Vagina (tissue), 2 donors: ENCODE data around the gene SEMA4C. TPM values are rescaled to one million over a fixed set of nuclear protein-coding genes. Genes with fewer than 3 reads are reported as not detected.

Experiments
- DNase-seq, 2 donors: peaks; one replicate each; pipeline ENCODE4 v3.0.0-alpha.2; 2017; ENCODE audit errors: extremely low spot score in 2 of 2
- H3K27ac ChIP-seq: fragments of 200-600 bp; sonication (generic); one replicate; pipeline ENCODE4 v1.5.1; 2019
- H3K27me3 ChIP-seq: fragments of 200-600 bp; sonication (generic); one replicate; pipeline ENCODE4 v1.5.1; 2019
- H3K36me3 ChIP-seq, 2 donors: fragments of 200-600 bp; sonication (generic); one replicate each; pipeline ENCODE4 v1.5.1; 2017 to 2019
- H3K4me1 ChIP-seq: fragments of 200-600 bp; sonication (generic); one replicate; pipeline ENCODE4 v1.5.1; 2019
- H3K4me3 ChIP-seq, 2 donors: fragments of 200-600 bp; sonication (generic); 1 replicate in 1 of 2; 2 replicates in 1 of 2; pipeline ENCODE4 v1.5.1; 2016 to 2019
- H3K9me3 ChIP-seq: fragments of 200-600 bp; sonication (generic); one replicate; pipeline ENCODE4 v1.5.1; 2019
- POLR2A ChIP-seq, 2 donors: fragments of 450-650 bp; IDR thresholded peaks; one replicate each; pipeline ENCODE4 v1.6.1; 2017; ENCODE audit warnings: antibody characterized with exemption in 2 of 2, mild to moderate bottlenecking in 2 of 2, moderate library complexity in 2 of 2
- POLR2AphosphoS5 ChIP-seq, 2 donors: sonication (generic); formaldehyde crosslinking; IDR thresholded peaks; one replicate each; pipeline ENCODE4 v1.9.0; 2017; ENCODE audit warnings: antibody characterized with exemption in 2 of 2, mild to moderate bottlenecking in 2 of 2, low read depth in 1 of 2; ENCODE audit not compliant: insufficient read depth in 1 of 2
- intact Hi-C: fragments of 100-400 bp; cut with DNase I; formaldehyde crosslinking; loops from one replicate; pipeline ENCODE4 v1.15.1; 2023
- total RNA-seq: library from RNA; depleted of rRNA; stranded (reverse); fragments of >200 nt; gene quantifications from one replicate; pipeline ENCODE4 v1.2.3, GENCODE V29; 2016
- TF ChIP-seq, protein P1 (sequence below), 3 experiments: fragments of 450-650 bp in 2 of 3; fragments of 200-600 bp in 1 of 3; sonication (generic) in 1 of 3; IDR thresholded peaks; one replicate each; pipeline ENCODE4 v1.5.1; 2017 to 2019; ENCODE audit warnings: antibody characterized with exemption in 3 of 3, mild to moderate bottlenecking in 2 of 3, moderate library complexity in 2 of 3

SEMA4C gene
- total RNA-seq, 1 donor from 2014 or later = 60.6 TPM

DNA sequence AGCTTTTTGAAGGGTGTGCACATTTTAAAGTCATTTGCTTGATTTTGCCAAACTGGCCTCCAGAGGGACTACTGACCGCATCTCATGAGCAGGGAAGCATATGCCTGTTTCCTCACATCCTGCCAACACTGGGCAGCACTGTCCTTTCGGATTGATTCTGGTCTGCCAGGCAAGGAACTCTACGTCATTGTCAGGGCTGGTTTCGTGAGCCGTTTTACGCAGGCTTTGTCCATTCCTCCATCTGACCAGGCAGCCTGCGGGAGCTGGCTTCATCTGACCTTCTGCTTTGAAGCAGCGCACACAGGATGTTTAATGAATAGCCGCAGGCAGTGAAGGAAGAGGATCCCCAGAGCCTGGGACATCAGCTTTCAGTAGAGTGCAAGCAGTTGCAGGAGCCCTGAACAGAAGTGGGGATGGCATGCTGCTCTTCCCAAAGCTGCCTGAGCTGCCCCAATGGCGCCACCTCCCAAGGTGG lies 46.3 kb upstream of the SEMA4C start:
- no peaks in the 10 kb centered on the region for H3K36me3 ChIP-seq
- intact Hi-C loops = no loop called here
- H3K27ac ChIP-seq = no peak overlapping the region
- H3K27me3 ChIP-seq = no peaks in the 10 kb centered on the region
- no peaks in the 10 kb centered on the region for H3K9me3 ChIP-seq
- no peak for DNase-seq
- no peak for TF ChIP-seq POLR2AphosphoS5 (IDR thresholded peaks at IDR 0.05; ENCODE audit: insufficient read depth in 1 of 2, low read depth in 1 of 2)
- TF ChIP-seq, protein P1, sequence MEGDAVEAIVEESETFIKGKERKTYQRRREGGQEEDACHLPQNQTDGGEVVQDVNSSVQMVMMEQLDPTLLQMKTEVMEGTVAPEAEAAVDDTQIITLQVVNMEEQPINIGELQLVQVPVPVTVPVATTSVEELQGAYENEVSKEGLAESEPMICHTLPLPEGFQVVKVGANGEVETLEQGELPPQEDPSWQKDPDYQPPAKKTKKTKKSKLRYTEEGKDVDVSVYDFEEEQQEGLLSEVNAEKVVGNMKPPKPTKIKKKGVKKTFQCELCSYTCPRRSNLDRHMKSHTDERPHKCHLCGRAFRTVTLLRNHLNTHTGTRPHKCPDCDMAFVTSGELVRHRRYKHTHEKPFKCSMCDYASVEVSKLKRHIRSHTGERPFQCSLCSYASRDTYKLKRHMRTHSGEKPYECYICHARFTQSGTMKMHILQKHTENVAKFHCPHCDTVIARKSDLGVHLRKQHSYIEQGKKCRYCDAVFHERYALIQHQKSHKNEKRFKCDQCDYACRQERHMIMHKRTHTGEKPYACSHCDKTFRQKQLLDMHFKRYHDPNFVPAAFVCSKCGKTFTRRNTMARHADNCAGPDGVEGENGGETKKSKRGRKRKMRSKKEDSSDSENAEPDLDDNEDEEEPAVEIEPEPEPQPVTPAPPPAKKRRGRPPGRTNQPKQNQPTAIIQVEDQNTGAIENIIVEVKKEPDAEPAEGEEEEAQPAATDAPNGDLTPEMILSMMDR (IDR thresholded peaks at IDR 0.05) = peak in 1 of 3 experiments; percentile 16
- peaks cover 22% of the 10 kb centered on the region for H3K4me1 ChIP-seq
- no peak overlapping the region for H3K4me3 ChIP-seq

GRCh38 chr2:96914332-96914731 lies 44.5 kb upstream of the SEMA4C start:
- no peak overlapping the region for H3K4me3 ChIP-seq
- intact Hi-C loops = no loop called here
- no peak for TF ChIP-seq POLR2A (IDR thresholded peaks at IDR 0.05)
- TF ChIP-seq, protein P1 (IDR thresholded peaks at IDR 0.05) = no peak
- peak in 1 of 2 donors; percentile 30 for TF ChIP-seq POLR2AphosphoS5 (IDR thresholded peaks at IDR 0.05; ENCODE audit: insufficient read depth in 1 of 2, low read depth in 1 of 2)
- no peaks in the 10 kb centered on the region for H3K36me3 ChIP-seq
- peaks cover 22% of the 10 kb centered on the region for H3K4me1 ChIP-seq
- H3K27me3 ChIP-seq = no peaks in the 10 kb centered on the region
- no peak overlapping the region for H3K27ac ChIP-seq
- H3K9me3 ChIP-seq = no peaks in the 10 kb centered on the region
- DNase-seq = no peak

DNA sequence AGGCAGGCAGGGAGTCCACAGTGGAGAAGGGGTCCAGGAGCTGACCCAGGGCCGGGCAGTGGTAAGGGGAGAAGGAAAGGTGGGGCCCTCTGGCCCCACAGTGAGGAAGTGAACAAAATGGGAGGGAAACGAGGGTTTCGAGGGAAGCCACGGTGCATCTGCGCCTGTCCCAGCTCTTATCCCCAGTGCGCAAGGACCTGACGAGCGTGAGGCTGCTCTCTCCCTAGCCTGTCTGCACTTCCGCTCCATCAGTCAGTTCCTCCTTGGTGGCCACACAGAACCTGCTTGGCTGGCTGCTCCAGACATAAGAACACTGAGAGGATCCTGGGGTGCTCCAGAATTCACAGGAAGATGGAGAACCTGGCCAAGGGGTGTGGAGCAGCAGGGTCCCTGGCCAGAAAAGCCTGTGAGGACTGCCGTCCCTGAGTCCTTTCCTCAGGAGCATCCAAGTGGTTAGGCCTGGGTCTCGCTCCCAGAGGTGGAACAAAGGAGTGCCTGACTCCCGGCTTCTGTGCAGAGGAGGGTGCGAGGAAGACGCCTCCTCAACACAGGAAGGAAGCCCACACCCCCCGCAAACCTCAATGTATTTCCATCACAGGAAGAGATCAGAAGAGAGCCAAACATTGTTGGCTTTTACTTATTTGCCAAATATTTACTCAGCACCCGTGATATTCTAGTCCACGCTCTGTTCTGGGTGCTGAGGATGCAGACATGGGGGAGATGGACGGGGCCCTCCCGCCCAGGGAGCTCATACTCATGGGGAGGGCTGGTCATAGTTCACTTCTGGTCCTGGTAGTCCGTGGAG lies 43.7 kb upstream of the SEMA4C start:
- no peaks in the 10 kb centered on the region for H3K27me3 ChIP-seq
- intact Hi-C loops = no loop called here
- peaks cover 24% of the 10 kb centered on the region for H3K4me1 ChIP-seq
- no peak for DNase-seq
- no peak overlapping the region for H3K4me3 ChIP-seq
- H3K27ac ChIP-seq = no peak overlapping the region
- H3K9me3 ChIP-seq = no peaks in the 10 kb centered on the region
- H3K36me3 ChIP-seq = no peaks in the 10 kb centered on the region
- TF ChIP-seq POLR2A (IDR thresholded peaks at IDR 0.05) (no peak), POLR2AphosphoS5 (IDR thresholded peaks at IDR 0.05; ENCODE audit: insufficient read depth in 1 of 2, low read depth in 1 of 2) (no peak)
- TF ChIP-seq, protein P1 (IDR thresholded peaks at IDR 0.05) = no peak

GRCh38 chr2:96913117-96913397 lies 43.2 kb upstream of the SEMA4C start:
- TF ChIP-seq, protein P1 (IDR thresholded peaks at IDR 0.05) = no peak
- TF ChIP-seq POLR2AphosphoS5 (IDR thresholded peaks at IDR 0.05; ENCODE audit: insufficient read depth in 1 of 2, low read depth in 1 of 2) (no peak), POLR2A (IDR thresholded peaks at IDR 0.05) (no peak)
- Histone ChIP-seq H3K27me3 (no peaks in the 10 kb centered on the region), H3K36me3 (no peaks in the 10 kb centered on the region), H3K9me3 (no peaks in the 10 kb centered on the region), H3K4me1 (peaks cover 30% of the 10 kb centered on the region), H3K4me3 (no peak overlapping the region), H3K27ac (no peak overlapping the region)
- DNase-seq = no peak
- intact Hi-C loops = no loop called here

DNA sequence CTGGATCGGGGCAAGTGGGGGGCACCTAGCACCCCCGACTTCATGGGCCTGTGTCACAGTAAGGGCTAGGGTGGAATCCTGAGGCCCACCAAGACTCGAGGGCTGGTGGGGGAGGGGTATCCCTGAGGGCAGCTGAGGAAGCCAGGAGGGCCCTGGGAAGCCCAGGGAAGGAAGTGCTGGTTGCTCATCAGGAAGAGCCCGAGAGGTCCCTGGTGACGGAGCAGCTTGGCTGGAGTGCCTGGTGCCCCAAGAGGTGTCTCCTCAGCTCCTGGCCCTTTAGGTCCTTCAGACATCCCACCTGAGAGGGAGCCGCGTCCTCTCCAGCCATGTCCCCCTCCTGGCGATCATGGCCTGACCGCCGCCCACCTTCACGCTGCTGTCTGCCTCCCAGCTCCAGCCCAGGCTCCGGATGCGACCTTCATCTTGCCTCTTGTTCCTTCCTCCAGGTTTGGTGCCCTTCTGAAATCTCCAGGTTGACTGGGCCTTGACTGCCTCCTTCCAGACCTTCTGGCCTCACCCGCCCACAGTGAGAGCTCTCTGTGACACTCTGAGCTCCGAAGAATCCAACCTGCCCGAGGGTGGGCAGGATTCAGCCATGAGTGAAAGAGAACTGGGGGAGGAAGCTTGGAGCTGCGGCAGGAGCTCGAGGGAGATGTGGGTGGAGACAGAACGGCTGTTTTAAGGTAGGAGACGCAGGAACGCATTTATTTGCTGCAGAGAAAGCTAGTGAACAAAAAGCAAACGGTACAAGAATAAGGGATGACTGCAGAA lies 42.7 kb upstream of the SEMA4C start:
- DNase-seq = no peak
- H3K27me3 ChIP-seq = no peaks in the 10 kb centered on the region
- H3K4me3 ChIP-seq = no peak overlapping the region
- intact Hi-C loops = no loop called here
- H3K4me1 ChIP-seq = peaks cover 35% of the 10 kb centered on the region
- no peaks in the 10 kb centered on the region for H3K36me3 ChIP-seq
- TF ChIP-seq POLR2A (IDR thresholded peaks at IDR 0.05) (no peak), POLR2AphosphoS5 (IDR thresholded peaks at IDR 0.05; ENCODE audit: insufficient read depth in 1 of 2, low read depth in 1 of 2) (no peak)
- TF ChIP-seq, protein P1 (IDR thresholded peaks at IDR 0.05) = no peak
- no peak overlapping the region for H3K27ac ChIP-seq
- no peaks in the 10 kb centered on the region for H3K9me3 ChIP-seq
